ENCODE measurements around the gene NDUFS1. TPM values are rescaled to one million over a fixed set of nuclear protein-coding genes. Genes with fewer than 3 reads are reported as not detected.
"Not testable (repeated sequence)": the region's sequence is repeated elsewhere in the genome, so short reads cannot be mapped to it uniquely, and the experiment has no call there.

Gene NDUFS1
- total RNA-seq, 1 experiment from 2014 or later = 110 TPM

DNA sequence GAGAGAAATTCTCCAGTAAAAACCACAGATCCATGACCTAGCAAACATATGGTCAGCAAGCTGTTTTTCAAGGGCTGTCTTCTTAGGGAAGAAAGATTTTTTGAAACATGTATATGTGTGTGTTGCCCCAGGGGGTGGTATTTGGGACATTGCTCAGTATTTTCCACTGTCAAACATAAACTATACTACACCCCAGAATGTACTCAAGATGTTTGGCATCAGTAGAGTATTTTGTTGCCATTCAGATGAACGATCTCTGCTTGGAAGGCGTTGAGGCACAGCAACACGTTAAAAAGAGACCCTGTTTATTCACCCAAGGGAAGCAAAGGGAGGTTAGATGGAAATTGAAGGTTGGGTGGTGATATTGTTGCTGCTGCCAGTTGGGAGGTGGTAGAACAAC lies 30.4 kb upstream of the NDUFS1 start:
- no peaks in the 10 kb centered on the region for H3K27me3 ChIP-seq (ENCODE audit: low read length)
- no peaks in the 10 kb centered on the region for H3K79me2 ChIP-seq (ENCODE audit: low read length)
- no peak overlapping the region for H3K27ac ChIP-seq (ENCODE audit: low read length)
- no peak overlapping the region for H3K9ac ChIP-seq (ENCODE audit: low read length)
- DNase-seq (no peak), ATAC-seq (no peak)
- no peaks in the 10 kb centered on the region for H3K36me3 ChIP-seq (ENCODE audit: low read depth, low read length)
- POLR2A ChIA-PET (ENCODE audit: unreplicated experiment) = no interaction called here
- no peaks in the 10 kb centered on the region for H3K4me1 ChIP-seq (ENCODE audit: insufficient read depth, low read length)
- no peak overlapping the region for H3K4me2 ChIP-seq (ENCODE audit: low read length)
- no peaks in the 10 kb centered on the region for H4K20me1 ChIP-seq (ENCODE audit: low read length)
- no peaks in the 10 kb centered on the region for H3K9me2 ChIP-seq (replicated peaks; ENCODE audit: low read length)
- H3K4me3 ChIP-seq (ENCODE audit: low read length) = no peak overlapping the region
- H3F3A ChIP-seq (ENCODE audit: low read length, unreplicated experiment) = no peaks in the 10 kb centered on the region
- CTCF ChIA-PET = no interaction called here
- BruUV-seq (replicated peaks) = no TSS peak
- H3K9me3 ChIP-seq (ENCODE audit: low read length) = no peaks in the 10 kb centered on the region
- H2AFZ ChIP-seq (ENCODE audit: low read length) = no peak overlapping the region
- intact Hi-C loops (cut with micrococcal nuclease) = no loop called here
- TF ChIP-seq, protein P1, sequence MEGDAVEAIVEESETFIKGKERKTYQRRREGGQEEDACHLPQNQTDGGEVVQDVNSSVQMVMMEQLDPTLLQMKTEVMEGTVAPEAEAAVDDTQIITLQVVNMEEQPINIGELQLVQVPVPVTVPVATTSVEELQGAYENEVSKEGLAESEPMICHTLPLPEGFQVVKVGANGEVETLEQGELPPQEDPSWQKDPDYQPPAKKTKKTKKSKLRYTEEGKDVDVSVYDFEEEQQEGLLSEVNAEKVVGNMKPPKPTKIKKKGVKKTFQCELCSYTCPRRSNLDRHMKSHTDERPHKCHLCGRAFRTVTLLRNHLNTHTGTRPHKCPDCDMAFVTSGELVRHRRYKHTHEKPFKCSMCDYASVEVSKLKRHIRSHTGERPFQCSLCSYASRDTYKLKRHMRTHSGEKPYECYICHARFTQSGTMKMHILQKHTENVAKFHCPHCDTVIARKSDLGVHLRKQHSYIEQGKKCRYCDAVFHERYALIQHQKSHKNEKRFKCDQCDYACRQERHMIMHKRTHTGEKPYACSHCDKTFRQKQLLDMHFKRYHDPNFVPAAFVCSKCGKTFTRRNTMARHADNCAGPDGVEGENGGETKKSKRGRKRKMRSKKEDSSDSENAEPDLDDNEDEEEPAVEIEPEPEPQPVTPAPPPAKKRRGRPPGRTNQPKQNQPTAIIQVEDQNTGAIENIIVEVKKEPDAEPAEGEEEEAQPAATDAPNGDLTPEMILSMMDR (conservative IDR thresholded peaks at IDR 0.05; ENCODE audit: low read depth, low read length) = no peak
- no peak for TF ChIP-seq EZH2phosphoT487 (IDR thresholded peaks at IDR 0.05; ENCODE audit: borderline replicate concordance, low read length)
- TF ChIP-seq EZH2 (IDR thresholded peaks at IDR 0.05; ENCODE audit: low read length, unreplicated experiment) = no peak

DNA sequence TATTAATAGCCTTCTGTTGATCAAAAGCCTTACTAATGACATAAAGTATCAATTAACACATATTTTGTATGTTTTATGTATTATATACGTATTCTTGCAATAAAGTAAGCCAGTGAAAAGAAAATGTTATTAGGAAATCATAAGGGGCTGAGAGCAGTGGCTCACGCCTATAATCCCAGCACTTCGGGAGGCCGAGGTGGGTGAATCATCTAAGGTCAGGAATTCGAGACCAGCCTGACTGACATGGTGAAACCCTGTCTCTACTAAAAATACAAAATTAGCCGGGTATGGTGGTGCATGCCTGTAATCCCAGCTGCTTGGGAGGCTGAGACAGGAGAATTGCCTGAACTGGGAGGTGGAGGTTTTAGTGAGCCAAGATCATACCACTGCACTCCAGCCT lies 22.3 kb upstream of the NDUFS1 start:
- H3K9ac ChIP-seq (ENCODE audit: low read length); POLR2A ChIA-PET (ENCODE audit: unreplicated experiment); H3K27me3 ChIP-seq (ENCODE audit: low read length); H3F3A ChIP-seq (ENCODE audit: low read length, unreplicated experiment); H3K79me2 ChIP-seq (ENCODE audit: low read length); ATAC-seq; H3K27ac ChIP-seq (ENCODE audit: low read length); H3K9me2 ChIP-seq (replicated peaks; ENCODE audit: low read length); H4K20me1 ChIP-seq (ENCODE audit: low read length); BruUV-seq (replicated peaks); CTCF ChIA-PET; DNase-seq; H3K4me2 ChIP-seq (ENCODE audit: low read length); H3K9me3 ChIP-seq (ENCODE audit: low read length); H3K4me1 ChIP-seq (ENCODE audit: insufficient read depth, low read length); H2AFZ ChIP-seq (ENCODE audit: low read length); H3K4me3 ChIP-seq (ENCODE audit: low read length); H3K36me3 ChIP-seq (ENCODE audit: low read depth, low read length); intact Hi-C loops (cut with micrococcal nuclease): not testable (repeated sequence)

- TF ChIP-seq, protein P1 (conservative IDR thresholded peaks at IDR 0.05; ENCODE audit: low read depth, low read length) = no peak
- no peak for TF ChIP-seq EZH2phosphoT487 (IDR thresholded peaks at IDR 0.05; ENCODE audit: borderline replicate concordance, low read length)
- no peak for TF ChIP-seq EZH2 (IDR thresholded peaks at IDR 0.05; ENCODE audit: low read length, unreplicated experiment)
- Histone ChIP-seq H3K4me3 (ENCODE audit: low read length) (no peak overlapping the region), H3K9me2 (replicated peaks; ENCODE audit: low read length) (no peaks in the 10 kb centered on the region), H3K27me3 (ENCODE audit: low read length) (no peaks in the 10 kb centered on the region), H3K9me3 (ENCODE audit: low read length) (no peaks in the 10 kb centered on the region), H3K79me2 (ENCODE audit: low read length) (no peaks in the 10 kb centered on the region), H2AFZ (ENCODE audit: low read length) (no peak overlapping the region), H3K4me1 (ENCODE audit: insufficient read depth, low read length) (no peaks in the 10 kb centered on the region), H3K27ac (ENCODE audit: low read length) (no peak overlapping the region), H3K9ac (ENCODE audit: low read length) (no peak overlapping the region), H3K4me2 (ENCODE audit: low read length) (no peak overlapping the region), H4K20me1 (ENCODE audit: low read length) (no peaks in the 10 kb centered on the region), H3F3A (ENCODE audit: low read length, unreplicated experiment) (no peaks in the 10 kb centered on the region), H3K36me3 (ENCODE audit: low read depth, low read length) (no peaks in the 10 kb centered on the region)
- ChIA-PET CTCF (no interaction called here), POLR2A (ENCODE audit: unreplicated experiment) (no interaction called here)
- DNase-seq (no peak), ATAC-seq (no peak)
- intact Hi-C loops (cut with micrococcal nuclease) = no loop called here
- no TSS peak for BruUV-seq (replicated peaks)
These were observed 17.7 kb upstream of the NDUFS1 start for GRCh38 chr2:206176901-206177300.
